Measurements from ENCODE around the gene DOCK9. TPM values are rescaled to one million over a fixed set of nuclear protein-coding genes. Genes with fewer than 3 reads are reported as not detected.

The DOCK9 gene
- total RNA-seq, 1 experiment from 2014 or later = 36.6 TPM

DNA sequence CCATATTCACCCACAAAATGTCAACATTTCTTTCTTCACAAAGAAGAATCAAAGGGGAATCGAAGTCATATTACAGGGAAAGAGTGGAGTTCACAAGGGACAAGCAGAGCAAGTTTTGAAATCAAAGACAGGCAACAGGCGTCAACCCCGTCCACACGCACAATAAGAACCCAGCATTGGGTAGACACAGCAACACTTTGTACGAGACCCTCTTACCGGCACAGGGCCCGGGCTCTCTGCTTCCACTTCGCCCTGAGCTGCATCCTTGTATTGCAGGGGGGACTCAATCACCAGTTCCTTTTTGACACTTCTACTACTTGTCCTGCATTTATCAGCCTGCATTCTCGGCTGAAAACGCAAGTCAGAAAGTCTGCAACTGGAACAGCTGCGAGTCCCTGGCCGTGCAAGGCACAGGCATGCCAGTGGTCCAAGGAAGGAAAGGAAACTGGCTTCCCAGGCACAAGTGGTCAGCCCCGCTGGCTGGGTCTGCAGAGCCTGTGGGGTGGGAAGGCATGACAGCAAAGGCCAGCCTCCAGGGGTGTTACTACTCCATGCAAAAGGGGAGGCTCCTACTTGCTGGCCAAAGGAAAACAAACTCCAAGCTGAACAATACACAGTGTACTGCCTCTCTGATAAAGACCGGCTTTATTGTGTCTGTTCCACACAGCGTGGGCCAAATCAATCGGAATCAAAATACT, at the start of gene DOCK9 (continued):
- no peak for TF ChIP-seq NFE2L1 (CRISPR knock-in tag; IDR thresholded peaks at IDR 0.05)

DNA sequence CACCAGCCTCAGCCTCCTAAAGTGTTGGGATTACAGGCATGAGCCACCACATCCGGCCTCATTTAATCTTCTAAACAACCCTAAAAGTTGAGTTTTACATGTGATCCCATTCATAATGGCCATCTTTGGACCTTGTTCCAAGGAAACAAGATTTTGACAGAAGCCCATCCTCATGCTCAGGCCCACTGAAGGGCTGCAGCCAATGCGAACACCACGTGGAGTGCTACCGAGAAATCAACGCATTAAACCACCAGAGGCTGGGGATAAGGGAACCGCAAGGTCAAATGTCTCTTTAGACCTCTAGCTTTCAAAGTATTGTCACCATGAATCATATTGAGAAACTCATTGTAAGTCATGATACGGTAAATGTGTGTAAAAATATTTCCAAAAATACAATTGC, 49.4 kb upstream of the DOCK9 start:
- Mint-ChIP-seq H3K9me3 (peaks cover 17% of the 10 kb centered on the region), H3K27ac (no peak overlapping the region), H3K36me3 (0 out of 2 replicates have a peak, but pooled peaks cover 3% of the 10 kb centered on the region), H3K4me3 (no peak overlapping the region), H3K4me1 (peaks cover 2% of the 10 kb centered on the region; the same call in 1 of the 2 replicates), H3K27me3 (ENCODE audit: low read depth) (no peaks in the 10 kb centered on the region)
- TF ChIP-seq TP53 (CRISPR knock-in tag; IDR thresholded peaks at IDR 0.05) (no peak), MAX (CRISPR knock-in tag; IDR thresholded peaks at IDR 0.05) (no peak), ZNF317 (CRISPR knock-in tag; IDR thresholded peaks at IDR 0.05; ENCODE audit: borderline replicate concordance, low read depth) (no peak), ESRRA (CRISPR knock-in tag; IDR thresholded peaks at IDR 0.05; ENCODE audit: borderline replicate concordance) (no peak), ATF6 (CRISPR knock-in tag; IDR thresholded peaks at IDR 0.05) (no peak), SMAD4 (CRISPR knock-in tag; IDR thresholded peaks at IDR 0.05) (no peak), FOXP1 (CRISPR knock-in tag; IDR thresholded peaks at IDR 0.05; ENCODE audit: borderline replicate concordance) (no peak), GTF2I (CRISPR knock-in tag; conservative IDR thresholded peaks at IDR 0.05) (no peak), ZNF263 (CRISPR knock-in tag; IDR thresholded peaks at IDR 0.05; ENCODE audit: low read depth) (no peak)
- TF ChIP-seq, protein P1, sequence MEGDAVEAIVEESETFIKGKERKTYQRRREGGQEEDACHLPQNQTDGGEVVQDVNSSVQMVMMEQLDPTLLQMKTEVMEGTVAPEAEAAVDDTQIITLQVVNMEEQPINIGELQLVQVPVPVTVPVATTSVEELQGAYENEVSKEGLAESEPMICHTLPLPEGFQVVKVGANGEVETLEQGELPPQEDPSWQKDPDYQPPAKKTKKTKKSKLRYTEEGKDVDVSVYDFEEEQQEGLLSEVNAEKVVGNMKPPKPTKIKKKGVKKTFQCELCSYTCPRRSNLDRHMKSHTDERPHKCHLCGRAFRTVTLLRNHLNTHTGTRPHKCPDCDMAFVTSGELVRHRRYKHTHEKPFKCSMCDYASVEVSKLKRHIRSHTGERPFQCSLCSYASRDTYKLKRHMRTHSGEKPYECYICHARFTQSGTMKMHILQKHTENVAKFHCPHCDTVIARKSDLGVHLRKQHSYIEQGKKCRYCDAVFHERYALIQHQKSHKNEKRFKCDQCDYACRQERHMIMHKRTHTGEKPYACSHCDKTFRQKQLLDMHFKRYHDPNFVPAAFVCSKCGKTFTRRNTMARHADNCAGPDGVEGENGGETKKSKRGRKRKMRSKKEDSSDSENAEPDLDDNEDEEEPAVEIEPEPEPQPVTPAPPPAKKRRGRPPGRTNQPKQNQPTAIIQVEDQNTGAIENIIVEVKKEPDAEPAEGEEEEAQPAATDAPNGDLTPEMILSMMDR (IDR thresholded peaks at IDR 0.05) = no peak
- TF ChIP-seq, protein P2, sequence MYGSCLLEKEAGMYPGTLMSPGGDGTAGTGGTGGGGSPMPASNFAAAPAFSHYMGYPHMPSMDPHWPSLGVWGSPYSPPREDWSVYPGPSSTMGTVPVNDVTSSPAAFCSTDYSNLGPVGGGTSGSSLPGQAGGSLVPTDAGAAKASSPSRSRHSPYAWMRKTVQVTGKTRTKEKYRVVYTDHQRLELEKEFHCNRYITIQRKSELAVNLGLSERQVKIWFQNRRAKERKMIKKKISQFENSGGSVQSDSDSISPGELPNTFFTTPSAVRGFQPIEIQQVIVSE (CRISPR knock-in tag; IDR thresholded peaks at IDR 0.05; ENCODE audit: borderline replicate concordance) = no peak
- TF ChIP-seq, protein P3, sequence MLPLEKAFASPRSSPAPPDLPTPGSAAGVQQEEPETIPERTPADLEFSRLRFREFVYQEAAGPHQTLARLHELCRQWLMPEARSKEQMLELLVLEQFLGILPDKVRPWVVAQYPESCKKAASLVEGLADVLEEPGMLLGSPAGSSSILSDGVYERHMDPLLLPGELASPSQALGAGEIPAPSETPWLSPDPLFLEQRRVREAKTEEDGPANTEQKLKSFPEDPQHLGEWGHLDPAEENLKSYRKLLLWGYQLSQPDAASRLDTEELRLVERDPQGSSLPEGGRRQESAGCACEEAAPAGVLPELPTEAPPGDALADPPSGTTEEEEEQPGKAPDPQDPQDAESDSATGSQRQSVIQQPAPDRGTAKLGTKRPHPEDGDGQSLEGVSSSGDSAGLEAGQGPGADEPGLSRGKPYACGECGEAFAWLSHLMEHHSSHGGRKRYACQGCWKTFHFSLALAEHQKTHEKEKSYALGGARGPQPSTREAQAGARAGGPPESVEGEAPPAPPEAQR (CRISPR knock-in tag; IDR thresholded peaks at IDR 0.05) = no peak
- TF ChIP-seq, protein P4, sequence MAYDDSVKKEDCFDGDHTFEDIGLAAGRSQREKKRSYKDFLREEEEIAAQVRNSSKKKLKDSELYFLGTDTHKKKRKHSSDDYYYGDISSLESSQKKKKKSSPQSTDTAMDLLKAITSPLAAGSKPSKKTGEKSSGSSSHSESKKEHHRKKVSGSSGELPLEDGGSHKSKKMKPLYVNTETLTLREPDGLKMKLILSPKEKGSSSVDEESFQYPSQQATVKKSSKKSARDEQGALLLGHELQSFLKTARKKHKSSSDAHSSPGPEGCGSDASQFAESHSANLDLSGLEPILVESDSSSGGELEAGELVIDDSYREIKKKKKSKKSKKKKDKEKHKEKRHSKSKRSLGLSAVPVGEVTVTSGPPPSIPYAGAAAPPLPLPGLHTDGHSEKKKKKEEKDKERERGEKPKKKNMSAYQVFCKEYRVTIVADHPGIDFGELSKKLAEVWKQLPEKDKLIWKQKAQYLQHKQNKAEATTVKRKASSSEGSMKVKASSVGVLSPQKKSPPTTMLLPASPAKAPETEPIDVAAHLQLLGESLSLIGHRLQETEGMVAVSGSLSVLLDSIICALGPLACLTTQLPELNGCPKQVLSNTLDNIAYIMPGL (CRISPR knock-in tag; IDR thresholded peaks at IDR 0.05) = no peak
- no peak for DNase-seq (ENCODE audit: low spot score)
- CTCF ChIA-PET = interaction anchor here (1.5 to 2.0 kb wide), 2 partner anchors 89 to 187 kb away, joined by 4 to 13 read pairs; no protein-coding TSS in a partner anchor
- ATAC-seq = no peak
- POLR2A ChIA-PET = no interaction called here

- Mint-ChIP-seq H3K4me3 (no peak overlapping the region), H3K9me3 (no peaks in the 10 kb centered on the region), H3K4me1 (no peaks in the 10 kb centered on the region), H3K36me3 (no peaks in the 10 kb centered on the region), H3K27me3 (ENCODE audit: low read depth) (no peaks in the 10 kb centered on the region), H3K27ac (no peak overlapping the region)
- POLR2A ChIA-PET = no interaction called here
- no peak for ATAC-seq
- CTCF ChIA-PET = interaction anchor here (1.3 kb wide), 1 partner anchor 20 kb away, joined by 3 read pairs; no protein-coding TSS in a partner anchor
- DNase-seq (ENCODE audit: low spot score) = no peak
- TF ChIP-seq IRF1 (CRISPR knock-in tag; IDR thresholded peaks at IDR 0.05) (no peak), SP1 (CRISPR knock-in tag; conservative IDR thresholded peaks at IDR 0.05) (no peak), NR3C1 (CRISPR knock-in tag; conservative IDR thresholded peaks at IDR 0.05; ENCODE audit: low read depth) (no peak)
- TF ChIP-seq, protein P5, sequence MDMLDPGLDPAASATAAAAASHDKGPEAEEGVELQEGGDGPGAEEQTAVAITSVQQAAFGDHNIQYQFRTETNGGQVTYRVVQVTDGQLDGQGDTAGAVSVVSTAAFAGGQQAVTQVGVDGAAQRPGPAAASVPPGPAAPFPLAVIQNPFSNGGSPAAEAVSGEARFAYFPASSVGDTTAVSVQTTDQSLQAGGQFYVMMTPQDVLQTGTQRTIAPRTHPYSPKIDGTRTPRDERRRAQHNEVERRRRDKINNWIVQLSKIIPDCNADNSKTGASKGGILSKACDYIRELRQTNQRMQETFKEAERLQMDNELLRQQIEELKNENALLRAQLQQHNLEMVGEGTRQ (CRISPR knock-in tag; IDR thresholded peaks at IDR 0.05) = no peak
These were observed 45.1 kb upstream of the DOCK9 start for GRCh38 chr13:99022941-99023340.

Data from WTC11 (cell line).